Esophagus muscularis mucosa (tissue), 4 donors: Measurements from ENCODE around the gene ZSCAN25.

Source experiments
- EP300 ChIP-seq: sonication (generic); formaldehyde crosslinking; IDR thresholded peaks from one replicate; pipeline ENCODE4 v1.6.1; 2017; ENCODE audit warnings: antibody characterized with exemption
- POLR2A ChIP-seq: fragments of 450-650 bp; IDR thresholded peaks from one replicate; pipeline ENCODE4 v1.6.1; 2017; ENCODE audit warnings: antibody characterized with exemption, moderate library complexity, mild to moderate bottlenecking, low read depth
- TF ChIP-seq, protein P1 (sequence below), 3 experiments: fragments of 200-600 bp in 2 of 3; fragments of 450-650 bp in 1 of 3; sonication (generic) in 2 of 3; IDR thresholded peaks; one replicate each; pipeline ENCODE4 v1.5.1; 2017 to 2019; ENCODE audit warnings: antibody characterized with exemption in 3 of 3, mild to moderate bottlenecking in 2 of 3, moderate library complexity in 1 of 3

DNA sequence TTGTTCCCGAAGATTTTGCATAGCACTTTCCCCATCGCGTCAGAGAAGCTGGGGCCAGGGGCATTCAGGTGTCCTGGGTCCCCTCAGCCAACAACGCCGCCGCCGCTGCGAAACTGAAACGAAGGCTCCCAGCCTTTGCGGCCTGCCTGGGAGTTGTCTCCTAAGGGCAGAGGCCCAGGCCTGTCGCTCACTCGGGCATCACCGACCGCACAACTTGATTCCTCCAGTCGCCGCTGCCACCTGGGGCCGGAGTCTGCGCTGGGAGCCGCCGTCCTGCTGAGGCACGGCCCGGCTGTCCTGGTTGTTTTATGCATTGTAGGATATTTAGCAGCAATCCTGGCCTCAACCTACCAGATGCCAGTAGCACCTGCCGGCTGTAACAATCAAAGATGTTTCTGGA, 22.0 kb downstream of the ZSCAN25 start:
- TF ChIP-seq, protein P1, sequence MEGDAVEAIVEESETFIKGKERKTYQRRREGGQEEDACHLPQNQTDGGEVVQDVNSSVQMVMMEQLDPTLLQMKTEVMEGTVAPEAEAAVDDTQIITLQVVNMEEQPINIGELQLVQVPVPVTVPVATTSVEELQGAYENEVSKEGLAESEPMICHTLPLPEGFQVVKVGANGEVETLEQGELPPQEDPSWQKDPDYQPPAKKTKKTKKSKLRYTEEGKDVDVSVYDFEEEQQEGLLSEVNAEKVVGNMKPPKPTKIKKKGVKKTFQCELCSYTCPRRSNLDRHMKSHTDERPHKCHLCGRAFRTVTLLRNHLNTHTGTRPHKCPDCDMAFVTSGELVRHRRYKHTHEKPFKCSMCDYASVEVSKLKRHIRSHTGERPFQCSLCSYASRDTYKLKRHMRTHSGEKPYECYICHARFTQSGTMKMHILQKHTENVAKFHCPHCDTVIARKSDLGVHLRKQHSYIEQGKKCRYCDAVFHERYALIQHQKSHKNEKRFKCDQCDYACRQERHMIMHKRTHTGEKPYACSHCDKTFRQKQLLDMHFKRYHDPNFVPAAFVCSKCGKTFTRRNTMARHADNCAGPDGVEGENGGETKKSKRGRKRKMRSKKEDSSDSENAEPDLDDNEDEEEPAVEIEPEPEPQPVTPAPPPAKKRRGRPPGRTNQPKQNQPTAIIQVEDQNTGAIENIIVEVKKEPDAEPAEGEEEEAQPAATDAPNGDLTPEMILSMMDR (IDR thresholded peaks at IDR 0.05): no peak
- TF ChIP-seq POLR2A: no peak
- TF ChIP-seq EP300: no peak
